ENCODE measurements around the gene EDA.

The EDA gene

GRCh38 chrX:69761633-69762032, 145.7 kb downstream of the EDA start:
- DNase-seq (ENCODE audit: low read depth) = no peak
- TF ChIP-seq, protein P1, sequence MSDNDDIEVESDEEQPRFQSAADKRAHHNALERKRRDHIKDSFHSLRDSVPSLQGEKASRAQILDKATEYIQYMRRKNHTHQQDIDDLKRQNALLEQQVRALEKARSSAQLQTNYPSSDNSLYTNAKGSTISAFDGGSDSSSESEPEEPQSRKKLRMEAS (IDR thresholded peaks at IDR 0.05; ENCODE audit: low read depth, low read length) = no peak
- no peak for TF ChIP-seq POLR2A (IDR thresholded peaks at IDR 0.05; ENCODE audit: extremely low read depth, insufficient read length)
- TF ChIP-seq MYC (IDR thresholded peaks at IDR 0.05; ENCODE audit: low read depth, low read length) = no peak
- no peak for TF ChIP-seq CTCF (IDR thresholded peaks at IDR 0.05; ENCODE audit: low read depth, low read length)
- H3K4me3 ChIP-seq (ENCODE audit: low read depth, low read length) = no peak overlapping the region

DNA sequence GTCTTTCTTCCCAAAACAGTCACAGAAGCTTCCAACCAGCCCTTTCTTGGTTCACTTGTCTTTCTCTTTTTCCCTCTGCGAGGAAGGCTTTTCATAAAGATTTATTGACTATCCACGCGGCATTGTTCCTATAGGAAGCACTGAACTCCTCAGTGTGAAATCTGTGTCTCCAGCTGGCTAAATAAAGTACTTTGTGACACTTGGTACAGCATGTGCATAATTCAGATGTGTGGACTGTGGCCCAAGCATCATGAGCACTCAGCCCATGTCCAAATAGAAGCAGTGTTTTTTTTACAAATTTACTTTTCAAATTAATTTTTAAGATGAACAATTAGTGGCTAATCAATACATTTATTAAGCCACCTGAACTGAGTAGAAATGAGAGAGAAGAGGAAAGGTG, 146.4 kb downstream of the EDA start:
- no peak overlapping the region for H3K4me3 ChIP-seq (ENCODE audit: low read depth, low read length)
- no peak for TF ChIP-seq CTCF (IDR thresholded peaks at IDR 0.05; ENCODE audit: low read depth, low read length)
- TF ChIP-seq MYC (IDR thresholded peaks at IDR 0.05; ENCODE audit: low read depth, low read length) = no peak
- no peak for TF ChIP-seq POLR2A (IDR thresholded peaks at IDR 0.05; ENCODE audit: extremely low read depth, insufficient read length)
- TF ChIP-seq, protein P1 (IDR thresholded peaks at IDR 0.05; ENCODE audit: low read depth, low read length) = no peak

DNA sequence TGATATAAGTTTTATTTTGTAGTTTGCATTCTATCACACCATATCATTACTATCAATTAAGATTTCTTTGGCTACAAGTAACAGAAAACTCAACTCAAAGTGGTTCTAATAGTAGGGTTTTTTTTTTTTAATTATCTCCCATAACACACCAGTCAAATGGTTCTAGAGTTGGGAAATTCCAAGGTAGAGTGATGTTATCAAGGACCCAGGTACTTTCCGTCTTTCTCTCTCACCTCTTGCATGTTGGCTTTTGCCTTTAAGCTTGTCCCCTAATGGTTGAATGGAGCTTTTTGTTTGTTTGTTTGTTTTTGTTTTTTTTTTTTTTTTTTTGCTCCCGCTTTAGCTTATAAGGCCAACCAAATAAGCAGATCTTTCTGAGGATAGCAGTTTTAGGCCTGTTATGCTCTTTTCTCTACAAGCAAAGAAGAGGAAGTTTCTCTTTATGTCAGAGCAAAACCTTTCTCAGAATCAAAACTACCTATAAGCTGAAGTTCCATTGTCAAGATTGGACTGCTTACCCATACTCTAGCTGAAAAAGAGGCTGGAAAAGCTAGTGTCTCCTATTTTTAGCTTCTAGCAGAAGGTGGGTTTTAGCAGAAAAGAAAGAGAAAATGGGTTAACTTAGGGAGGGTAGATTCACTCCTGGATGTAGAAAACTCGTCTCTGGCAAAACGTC, 177.5 kb downstream of the EDA start:
- DNase-seq (ENCODE audit: low read depth) = no peak
- no peak for TF ChIP-seq POLR2A (IDR thresholded peaks at IDR 0.05; ENCODE audit: extremely low read depth, insufficient read length)
- TF ChIP-seq MYC (IDR thresholded peaks at IDR 0.05; ENCODE audit: low read depth, low read length) = no peak
- TF ChIP-seq, protein P1 (IDR thresholded peaks at IDR 0.05; ENCODE audit: low read depth, low read length) = no peak
- TF ChIP-seq CTCF (IDR thresholded peaks at IDR 0.05; ENCODE audit: low read depth, low read length) = no peak
- no peak overlapping the region for H3K4me3 ChIP-seq (ENCODE audit: low read depth, low read length)

More for the DNA sequence above, 146.4 kb downstream of the EDA start:
- DNase-seq (ENCODE audit: low read depth) = no peak

DNA sequence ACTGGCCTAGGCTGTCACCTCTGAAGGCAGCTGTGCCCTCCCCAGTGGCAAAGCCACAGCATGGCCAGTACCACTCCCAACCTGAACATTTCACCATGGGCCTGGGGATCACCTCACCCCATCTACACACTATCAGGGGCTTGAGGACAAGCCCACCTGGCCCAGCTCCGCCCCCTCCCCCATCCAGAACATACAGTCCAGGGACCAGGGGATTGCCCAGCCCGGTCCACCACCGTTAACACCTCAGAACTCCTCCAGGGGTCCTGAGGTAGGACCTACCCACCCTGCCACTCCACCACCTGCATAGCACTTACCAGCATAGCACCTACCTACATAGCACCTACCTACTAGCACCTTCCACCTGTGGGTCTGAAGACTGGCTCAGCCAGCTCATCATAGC, 179.8 kb downstream of the EDA start:
- H3K4me3 ChIP-seq (ENCODE audit: low read depth, low read length) = no peak overlapping the region
- DNase-seq (ENCODE audit: low read depth) = no peak
- TF ChIP-seq MYC (IDR thresholded peaks at IDR 0.05; ENCODE audit: low read depth, low read length) (no peak), POLR2A (IDR thresholded peaks at IDR 0.05; ENCODE audit: extremely low read depth, insufficient read length) (no peak), CTCF (IDR thresholded peaks at IDR 0.05; ENCODE audit: low read depth, low read length) (no peak)
- TF ChIP-seq, protein P1 (IDR thresholded peaks at IDR 0.05; ENCODE audit: low read depth, low read length) = no peak

- DNase-seq (ENCODE audit: low read depth) = no peak
- TF ChIP-seq, protein P1 (IDR thresholded peaks at IDR 0.05; ENCODE audit: low read depth, low read length) = no peak
- TF ChIP-seq MYC (IDR thresholded peaks at IDR 0.05; ENCODE audit: low read depth, low read length) (no peak), POLR2A (IDR thresholded peaks at IDR 0.05; ENCODE audit: extremely low read depth, insufficient read length) (no peak), CTCF (IDR thresholded peaks at IDR 0.05; ENCODE audit: low read depth, low read length) (no peak)
- H3K4me3 ChIP-seq (ENCODE audit: low read depth, low read length) = no peak overlapping the region
Observed at GRCh38 chrX:69807400-69807799, 191.5 kb downstream of the EDA start.

Data from NB4 (cell line).